ENCODE data around the gene SCN2A.

The SCN2A gene

GRCh38 chr2:165277860-165278656 is 38.8 kb downstream of the SCN2A start:
- Histone ChIP-seq H3K27me3 (ENCODE audit: control insufficient read depth in 5 of 5, insufficient read depth in 4 of 5, low read length in 5 of 5) (no peaks in the 10 kb centered on the region), H3K4me3 (ENCODE audit: low read depth in 1 of 5, low read length in 5 of 5) (no peak overlapping the region), H3K9me3 (ENCODE audit: control insufficient read depth in 5 of 5, low read length in 5 of 5) (no peaks in the 10 kb centered on the region), H3K4me1 (ENCODE audit: control insufficient read depth in 5 of 5, insufficient read depth in 5 of 5, low read length in 5 of 5) (peaks cover 0 to 9% (median 4%) of the 10 kb centered on the region in 5 donors), H3K36me3 (ENCODE audit: control insufficient read depth in 5 of 5, insufficient read depth in 5 of 5, low read length in 5 of 5) (no peaks in the 10 kb centered on the region), H3K27ac (ENCODE audit: low read depth, low read length) (no peak overlapping the region), H3K9ac (ENCODE audit: low read length in 5 of 5) (no peak overlapping the region)

- Histone ChIP-seq H3K36me3 (ENCODE audit: control insufficient read depth in 5 of 5, insufficient read depth in 5 of 5, low read length in 5 of 5) (no peaks in the 10 kb centered on the region), H3K4me3 (ENCODE audit: low read depth in 1 of 5, low read length in 5 of 5) (no peak overlapping the region), H3K9ac (ENCODE audit: low read length in 5 of 5) (no peak overlapping the region), H3K4me1 (ENCODE audit: control insufficient read depth in 5 of 5, insufficient read depth in 5 of 5, low read length in 5 of 5) (no peaks in the 10 kb centered on the region), H3K27ac (ENCODE audit: low read depth, low read length) (no peak overlapping the region), H3K9me3 (ENCODE audit: control insufficient read depth in 5 of 5, low read length in 5 of 5) (no peaks in the 10 kb centered on the region), H3K27me3 (ENCODE audit: control insufficient read depth in 5 of 5, insufficient read depth in 4 of 5, low read length in 5 of 5) (no peaks in the 10 kb centered on the region)
These were observed 41.1 kb downstream of the SCN2A start for GRCh38 chr2:165280356-165280755.

- Histone ChIP-seq H3K4me3 (ENCODE audit: low read depth in 1 of 5, low read length in 5 of 5) (no peak overlapping the region), H3K27ac (ENCODE audit: low read depth, low read length) (no peak overlapping the region), H3K4me1 (ENCODE audit: control insufficient read depth in 5 of 5, insufficient read depth in 5 of 5, low read length in 5 of 5) (no peaks in the 10 kb centered on the region), H3K9ac (ENCODE audit: low read length in 5 of 5) (no peak overlapping the region), H3K9me3 (ENCODE audit: control insufficient read depth in 5 of 5, low read length in 5 of 5) (no peaks in the 10 kb centered on the region), H3K27me3 (ENCODE audit: control insufficient read depth in 5 of 5, insufficient read depth in 4 of 5, low read length in 5 of 5) (no peaks in the 10 kb centered on the region), H3K36me3 (ENCODE audit: control insufficient read depth in 5 of 5, insufficient read depth in 5 of 5, low read length in 5 of 5) (no peaks in the 10 kb centered on the region)
These were observed 42.2 kb downstream of the SCN2A start for GRCh38 chr2:165281387-165281786.

- H3K9ac ChIP-seq (ENCODE audit: low read length in 5 of 5), result no peak overlapping the region
These were observed 44.1 kb downstream of the SCN2A start for GRCh38 chr2:165283342-165283741.

GRCh38 chr2:165287094-165287778 is 48.0 kb downstream of the SCN2A start:
- Histone ChIP-seq H3K4me1 (ENCODE audit: control insufficient read depth in 5 of 5, insufficient read depth in 5 of 5, low read length in 5 of 5) (no peaks in the 10 kb centered on the region), H3K27ac (ENCODE audit: low read depth, low read length) (no peak overlapping the region), H3K36me3 (ENCODE audit: control insufficient read depth in 5 of 5, insufficient read depth in 5 of 5, low read length in 5 of 5) (no peaks in the 10 kb centered on the region), H3K4me3 (ENCODE audit: low read depth in 1 of 5, low read length in 5 of 5) (no peak overlapping the region), H3K9ac (ENCODE audit: low read length in 5 of 5) (no peak overlapping the region), H3K27me3 (ENCODE audit: control insufficient read depth in 5 of 5, insufficient read depth in 4 of 5, low read length in 5 of 5) (no peaks in the 10 kb centered on the region), H3K9me3 (ENCODE audit: control insufficient read depth in 5 of 5, low read length in 5 of 5) (no peaks in the 10 kb centered on the region)

More at GRCh38 chr2:165283342-165283741, 44.1 kb downstream of the SCN2A start:
- no peak overlapping the region for H3K4me3 ChIP-seq (ENCODE audit: low read depth in 1 of 5, low read length in 5 of 5)
- no peaks in the 10 kb centered on the region for H3K4me1 ChIP-seq (ENCODE audit: control insufficient read depth in 5 of 5, insufficient read depth in 5 of 5, low read length in 5 of 5)
- no peaks in the 10 kb centered on the region for H3K36me3 ChIP-seq (ENCODE audit: control insufficient read depth in 5 of 5, insufficient read depth in 5 of 5, low read length in 5 of 5)
- no peak overlapping the region for H3K27ac ChIP-seq (ENCODE audit: low read depth, low read length)
- no peaks in the 10 kb centered on the region for H3K9me3 ChIP-seq (ENCODE audit: control insufficient read depth in 5 of 5, low read length in 5 of 5)
- H3K27me3 ChIP-seq (ENCODE audit: control insufficient read depth in 5 of 5, insufficient read depth in 4 of 5, low read length in 5 of 5), result no peaks in the 10 kb centered on the region

GRCh38 chr2:165289069-165289468 is 49.9 kb downstream of the SCN2A start:
- no peak overlapping the region for H3K27ac ChIP-seq (ENCODE audit: low read depth, low read length)
- no peak overlapping the region for H3K4me3 ChIP-seq (ENCODE audit: low read depth in 1 of 5, low read length in 5 of 5)
- H3K36me3 ChIP-seq (ENCODE audit: control insufficient read depth in 5 of 5, insufficient read depth in 5 of 5, low read length in 5 of 5), result no peaks in the 10 kb centered on the region
- no peaks in the 10 kb centered on the region for H3K9me3 ChIP-seq (ENCODE audit: control insufficient read depth in 5 of 5, low read length in 5 of 5)
- no peak overlapping the region for H3K9ac ChIP-seq (ENCODE audit: low read length in 5 of 5)
- no peaks in the 10 kb centered on the region for H3K27me3 ChIP-seq (ENCODE audit: control insufficient read depth in 5 of 5, insufficient read depth in 4 of 5, low read length in 5 of 5)
- peaks cover 0 to 3% (median 0%) of the 10 kb centered on the region in 5 donors for H3K4me1 ChIP-seq (ENCODE audit: control insufficient read depth in 5 of 5, insufficient read depth in 5 of 5, low read length in 5 of 5)

- Histone ChIP-seq H3K27ac (ENCODE audit: low read depth, low read length) (no peak overlapping the region), H3K4me3 (ENCODE audit: low read depth in 1 of 5, low read length in 5 of 5) (no peak overlapping the region), H3K9ac (ENCODE audit: low read length in 5 of 5) (no peak overlapping the region)
These were observed 54.5 kb downstream of the SCN2A start for GRCh38 chr2:165293440-165294420.

GRCh38 chr2:165294912-165295311 is 55.7 kb downstream of the SCN2A start:
- Histone ChIP-seq H3K4me3 (ENCODE audit: low read depth in 1 of 5, low read length in 5 of 5) (no peak overlapping the region), H3K9ac (ENCODE audit: low read length in 5 of 5) (no peak overlapping the region), H3K9me3 (ENCODE audit: control insufficient read depth in 5 of 5, low read length in 5 of 5) (no peaks in the 10 kb centered on the region), H3K4me1 (ENCODE audit: control insufficient read depth in 5 of 5, insufficient read depth in 5 of 5, low read length in 5 of 5) (peaks cover 0 to 4% (median 0%) of the 10 kb centered on the region in 5 donors), H3K36me3 (ENCODE audit: control insufficient read depth in 5 of 5, insufficient read depth in 5 of 5, low read length in 5 of 5) (no peaks in the 10 kb centered on the region), H3K27ac (ENCODE audit: low read depth, low read length) (no peak overlapping the region), H3K27me3 (ENCODE audit: control insufficient read depth in 5 of 5, insufficient read depth in 4 of 5, low read length in 5 of 5) (no peaks in the 10 kb centered on the region)

More at GRCh38 chr2:165293440-165294420, 54.5 kb downstream of the SCN2A start:
- no peaks in the 10 kb centered on the region for H3K9me3 ChIP-seq (ENCODE audit: control insufficient read depth in 5 of 5, low read length in 5 of 5)
- H3K4me1 ChIP-seq (ENCODE audit: control insufficient read depth in 5 of 5, insufficient read depth in 5 of 5, low read length in 5 of 5), result peaks cover 0 to 4% (median 0%) of the 10 kb centered on the region in 5 donors
- no peaks in the 10 kb centered on the region for H3K36me3 ChIP-seq (ENCODE audit: control insufficient read depth in 5 of 5, insufficient read depth in 5 of 5, low read length in 5 of 5)
- H3K27me3 ChIP-seq (ENCODE audit: control insufficient read depth in 5 of 5, insufficient read depth in 4 of 5, low read length in 5 of 5), result no peaks in the 10 kb centered on the region

GRCh38 chr2:165295643-165296042 is 56.4 kb downstream of the SCN2A start:
- Histone ChIP-seq H3K4me3 (ENCODE audit: low read depth in 1 of 5, low read length in 5 of 5) (no peak overlapping the region), H3K9me3 (ENCODE audit: control insufficient read depth in 5 of 5, low read length in 5 of 5) (no peaks in the 10 kb centered on the region), H3K27me3 (ENCODE audit: control insufficient read depth in 5 of 5, insufficient read depth in 4 of 5, low read length in 5 of 5) (no peaks in the 10 kb centered on the region), H3K4me1 (ENCODE audit: control insufficient read depth in 5 of 5, insufficient read depth in 5 of 5, low read length in 5 of 5) (peaks cover 0 to 4% (median 0%) of the 10 kb centered on the region in 5 donors), H3K27ac (ENCODE audit: low read depth, low read length) (no peak overlapping the region), H3K36me3 (ENCODE audit: control insufficient read depth in 5 of 5, insufficient read depth in 5 of 5, low read length in 5 of 5) (no peaks in the 10 kb centered on the region), H3K9ac (ENCODE audit: low read length in 5 of 5) (no peak overlapping the region)

All from subcutaneous abdominal adipose tissue (tissue), 5 donors.